GM19467 (cell line): ENCODE results near the gene SIK2.
"Not testable (repeated sequence)": the region's sequence is repeated elsewhere in the genome, so short reads cannot be mapped to it uniquely, and the experiment has no call there.

Experiments
- ATAC-seq: cut with Tn5 transposase; IDR thresholded peaks from one replicate; pipeline ENCODE4 v1.9.1; 2021; ENCODE audit warnings: mild to moderate bottlenecking, moderate library complexity; ENCODE audit not compliant: unreplicated experiment

Gene SIK2

GRCh38 chr11:111620518-111620917, 18.3 kb downstream of the SIK2 start:
- no peak for ATAC-seq

DNA sequence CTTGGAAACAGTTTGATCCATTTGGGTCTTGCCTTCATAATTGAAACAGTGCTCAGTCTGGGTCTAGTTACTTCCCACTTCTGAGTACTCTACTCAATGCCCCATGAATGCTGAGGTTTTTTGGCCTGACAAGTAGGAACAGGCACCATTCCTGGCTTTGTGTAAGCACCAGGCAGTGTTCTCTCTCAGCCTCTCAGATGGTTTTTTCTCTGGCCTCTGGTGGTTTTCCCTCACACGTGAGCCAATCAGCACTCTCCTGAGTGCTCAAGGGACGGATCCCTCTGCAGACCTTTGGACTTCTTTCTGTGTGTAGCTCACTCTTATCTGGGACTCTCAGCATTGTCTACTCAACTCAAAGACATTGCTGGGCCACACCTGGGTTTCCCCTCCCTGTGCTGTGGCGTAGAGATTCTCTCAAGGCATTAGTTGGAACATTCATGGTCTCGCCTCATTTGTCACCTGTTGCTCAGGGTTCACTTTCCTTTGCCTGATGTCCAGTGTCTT, 21.3 kb downstream of the SIK2 start:
- ATAC-seq, result no peak

GRCh38 chr11:111624608-111625007, 22.4 kb downstream of the SIK2 start:
- no peak for ATAC-seq

DNA sequence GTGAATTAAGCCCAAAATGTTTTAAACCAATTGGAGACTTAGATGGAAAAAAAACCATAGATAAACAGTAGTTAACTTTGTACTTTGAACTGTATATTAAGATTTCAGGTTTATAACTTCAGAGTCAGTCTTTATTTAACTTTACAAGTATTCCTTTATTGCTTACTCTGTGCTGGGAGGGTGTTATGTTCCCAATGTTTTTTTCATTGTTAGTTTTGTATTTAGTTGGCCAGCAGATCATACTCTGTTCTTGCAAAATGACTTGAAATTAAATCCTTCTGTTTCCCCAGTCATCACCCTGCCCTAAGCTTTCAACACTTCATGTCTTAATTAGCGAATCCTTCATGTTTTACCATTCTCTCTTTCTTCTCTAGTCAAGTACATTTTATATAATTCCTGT, 25.3 kb downstream of the SIK2 start:
- ATAC-seq, result no peak

GRCh38 chr11:111629499-111629898, 27.2 kb downstream of the SIK2 start:
- no peak for ATAC-seq

DNA sequence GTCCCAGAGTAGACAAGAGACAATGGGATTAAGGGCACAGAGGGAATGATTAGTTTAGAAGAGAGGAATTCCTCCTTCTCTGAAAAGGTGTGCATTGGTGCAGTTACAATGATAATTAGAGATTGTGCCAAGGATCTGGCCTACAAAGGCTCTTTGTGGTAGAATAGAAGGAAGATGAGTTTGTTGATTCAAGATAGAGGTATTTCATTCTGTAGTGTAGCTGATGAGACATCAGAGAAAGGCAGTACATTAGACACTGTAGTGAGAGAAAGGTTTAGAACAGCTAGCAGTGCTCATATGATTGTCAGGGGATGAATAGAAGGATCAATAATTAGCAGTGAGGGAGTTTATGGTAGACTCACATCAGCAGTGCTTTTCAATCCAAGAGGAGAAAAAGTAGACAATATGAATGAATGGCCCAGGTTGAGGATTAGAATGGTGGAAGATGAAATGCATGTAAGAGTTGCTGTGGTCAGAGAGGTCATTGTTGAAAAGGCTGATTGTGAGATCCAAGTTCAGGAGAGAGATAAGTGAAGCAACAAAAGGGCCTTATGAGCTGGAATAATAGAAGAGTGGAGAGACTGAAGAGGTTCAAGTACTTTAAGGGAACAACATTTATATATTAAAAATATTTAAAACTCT, 28.9 kb downstream of the SIK2 start:
- ATAC-seq, result no peak

DNA sequence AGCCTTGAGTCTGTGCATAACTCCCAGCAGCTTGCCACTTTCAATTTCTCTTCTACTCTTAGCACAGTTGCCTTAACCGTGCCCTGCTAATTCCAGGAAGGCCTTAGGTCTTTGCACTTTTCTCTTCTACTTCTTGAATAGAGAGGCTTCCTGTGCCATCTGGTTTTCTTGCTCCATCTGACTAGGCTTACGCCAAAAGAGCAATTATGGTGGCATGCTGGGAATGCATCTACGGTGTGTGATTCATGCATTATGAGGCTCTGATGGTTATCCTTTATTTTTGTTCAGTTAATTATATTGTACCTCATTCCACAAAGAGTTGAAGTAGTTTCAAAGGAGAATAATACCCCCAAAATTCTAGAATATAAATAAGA, 29.4 kb downstream of the SIK2 start:
- ATAC-seq, result no peak

GRCh38 chr11:111632516-111633220, 30.4 kb downstream of the SIK2 start:
- no peak for ATAC-seq

- ATAC-seq, result no peak
Measured at GRCh38 chr11:111633248-111633647, 31.0 kb downstream of the SIK2 start.

GRCh38 chr11:111633756-111634362, 31.6 kb downstream of the SIK2 start:
- ATAC-seq, result no peak

DNA sequence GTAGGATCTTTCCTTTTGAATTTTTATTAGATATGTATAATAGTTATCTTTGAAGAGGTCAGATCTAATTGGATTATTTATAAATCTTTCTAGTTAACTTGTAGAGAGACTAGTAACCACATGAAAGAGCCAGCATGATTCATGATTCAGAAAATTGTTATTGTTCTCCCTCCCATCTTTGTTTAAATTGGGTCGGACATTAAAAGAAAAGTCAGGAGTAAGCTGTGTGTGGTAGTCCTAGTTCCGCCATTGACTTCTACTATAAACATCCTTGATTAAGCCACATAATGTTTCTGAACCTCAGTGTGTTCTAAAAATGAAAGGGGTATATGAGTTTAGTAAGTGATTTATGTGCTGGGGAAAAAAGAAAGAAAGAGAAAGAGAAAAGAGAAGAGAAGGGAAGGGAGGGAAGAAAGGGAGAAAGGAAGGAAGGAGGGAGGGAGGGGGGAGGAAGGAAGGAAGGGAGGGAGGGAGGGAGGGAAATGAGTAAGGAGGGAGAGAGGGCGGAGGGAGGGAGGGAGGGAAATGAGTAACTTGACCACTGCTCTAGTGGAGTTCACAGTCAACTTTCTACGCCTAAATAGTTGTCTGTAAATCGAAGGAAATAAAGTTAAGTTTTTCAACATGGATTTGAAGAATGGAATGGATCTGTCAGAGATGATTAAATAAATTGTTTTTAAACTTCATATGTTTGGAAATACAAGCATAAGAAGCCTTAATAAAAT, 32.9 kb downstream of the SIK2 start:
- ATAC-seq, result no peak

DNA sequence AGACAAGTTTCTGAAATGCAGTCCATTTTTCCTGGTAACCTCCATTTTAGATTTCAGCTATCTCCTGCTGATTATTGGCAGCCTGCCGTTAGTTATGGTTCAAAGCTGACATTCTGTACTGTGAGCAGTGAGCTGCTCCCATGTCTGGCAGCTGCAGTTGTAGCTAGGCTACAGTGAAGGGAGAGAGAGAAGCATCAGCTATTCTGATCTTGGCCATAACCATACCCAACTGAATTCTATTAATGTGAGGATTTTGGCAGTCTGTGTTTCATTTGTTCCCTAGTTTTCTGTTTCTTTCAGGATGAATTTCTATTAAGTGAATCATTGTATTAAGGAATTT, 33.4 kb downstream of the SIK2 start:
- no peak for ATAC-seq

GRCh38 chr11:111637885-111638284, 35.6 kb downstream of the SIK2 start:
- no peak for ATAC-seq

GRCh38 chr11:111639226-111639925, 37.1 kb downstream of the SIK2 start:
- ATAC-seq, result no peak

DNA sequence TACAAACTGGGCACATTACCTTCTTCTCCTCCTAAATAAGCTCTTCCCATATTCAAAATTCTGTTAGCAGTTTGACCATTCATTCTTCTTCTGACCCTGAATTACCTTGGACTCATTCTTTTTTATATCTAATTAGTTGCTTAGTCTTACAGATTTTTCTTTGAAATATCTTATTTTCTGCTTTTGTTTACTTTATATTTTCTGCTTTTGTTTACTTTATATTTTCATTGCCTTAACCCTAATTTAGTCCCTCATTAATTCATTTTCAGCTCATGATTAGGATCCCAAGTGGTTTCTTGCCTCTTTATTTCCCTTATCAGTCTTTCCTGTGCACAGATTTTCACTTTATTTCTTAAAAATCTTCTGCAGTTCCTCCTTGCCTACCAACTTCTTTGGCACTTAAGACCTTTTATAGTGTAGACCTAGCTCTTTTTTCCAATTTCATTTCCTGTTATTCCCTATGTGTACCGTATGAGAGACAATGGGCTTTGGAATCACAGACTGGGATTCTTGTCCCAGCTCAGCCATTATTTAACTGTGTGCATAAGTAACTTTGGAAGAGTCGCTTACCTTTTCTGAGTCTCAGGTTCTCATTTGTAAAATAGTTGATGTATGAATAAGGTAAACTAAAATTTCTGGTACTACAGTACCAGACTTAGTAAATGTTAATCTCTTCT, 39.2 kb downstream of the SIK2 start:
- no peak for ATAC-seq

DNA sequence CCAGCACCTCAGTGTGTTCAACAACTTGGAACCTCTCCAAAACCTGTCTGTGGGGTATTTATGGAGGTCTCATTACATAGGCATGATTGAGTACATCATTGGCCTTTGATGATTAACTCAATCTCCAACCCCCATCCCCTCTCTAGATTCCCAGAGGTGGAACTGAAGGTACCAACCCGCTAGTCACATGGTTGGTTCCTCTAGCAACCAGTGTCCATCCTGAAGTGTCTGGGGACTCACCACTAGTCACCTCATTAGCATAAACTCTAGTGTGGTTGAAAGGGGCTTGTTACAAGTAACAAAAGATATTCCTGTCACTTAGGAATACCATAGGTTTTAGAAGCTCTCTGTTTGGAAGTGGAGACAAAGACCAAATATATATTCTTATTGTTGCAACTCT, 40.3 kb downstream of the SIK2 start:
- ATAC-seq, result no peak

- no peak for ATAC-seq
Measured at GRCh38 chr11:111644922-111645321, 42.7 kb downstream of the SIK2 start.

DNA sequence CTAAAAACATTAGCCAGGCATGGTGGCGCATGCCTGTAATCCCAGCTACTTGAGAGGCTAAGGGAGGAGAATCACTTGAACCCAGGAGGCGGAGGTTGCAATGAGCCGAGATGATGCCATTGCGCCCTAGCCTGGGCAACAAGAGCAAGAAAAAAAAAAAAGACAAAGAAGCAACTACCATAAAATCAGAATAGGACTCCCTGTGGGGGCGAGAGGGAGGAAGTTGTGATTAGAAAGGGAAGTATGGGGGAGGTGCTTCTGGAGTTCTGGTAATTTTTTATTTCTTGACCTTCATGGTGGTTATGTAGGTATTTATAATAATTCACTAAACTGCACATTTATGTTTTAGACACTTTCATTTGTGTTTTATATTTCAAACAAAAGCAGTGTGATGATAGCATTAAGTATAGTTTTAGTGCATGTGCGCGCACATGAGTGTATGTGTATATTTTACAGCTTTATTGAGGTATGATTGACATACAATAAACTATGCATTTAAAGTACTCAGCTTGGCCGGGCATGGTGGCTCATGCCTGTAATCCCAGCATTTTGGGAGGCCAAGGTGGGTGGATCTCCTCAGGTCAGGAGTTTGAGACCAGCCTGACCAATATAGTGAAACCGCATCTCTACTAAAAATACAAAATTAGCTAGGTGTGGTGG, 43.5 kb downstream of the SIK2 start:
- ATAC-seq, result no peak

GRCh38 chr11:111651336-111651735, 49.1 kb downstream of the SIK2 start:
- ATAC-seq, result not testable (repeated sequence)

DNA sequence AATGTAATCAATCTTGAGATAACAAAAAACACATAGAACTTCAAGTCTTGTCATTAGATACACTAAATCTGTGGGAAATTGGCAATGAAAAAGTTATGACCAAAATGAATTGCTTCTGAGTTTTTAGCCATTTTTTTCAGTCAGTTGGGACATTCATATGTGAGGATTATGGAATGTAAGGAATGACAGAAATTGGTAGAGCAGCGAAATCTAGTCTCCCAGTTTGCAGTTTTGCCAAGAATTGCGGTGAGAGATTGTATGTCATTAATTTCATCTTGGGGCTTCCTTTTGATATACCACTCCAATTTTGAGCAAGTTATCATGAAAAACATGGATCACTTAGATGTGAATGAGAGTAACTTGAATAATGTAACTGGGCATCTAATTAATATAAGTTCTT, 49.9 kb downstream of the SIK2 start:
- no peak for ATAC-seq
